ENCODE data around the gene GBF1. TPM values are rescaled to one million over a fixed set of nuclear protein-coding genes. Genes with fewer than 3 reads are reported as not detected.

GBF1 gene
- total and polyA plus RNA-seq, 2 of the 13 experiments (the other 11 are each of a cell fraction or from before 2014, with no cell fraction given) = 17.1 to 21.9 TPM

GRCh38 chr10:102420714-102421506 is 175.6 kb downstream of the GBF1 start, which contains the start of gene FBXL15 (continued):
- TF ChIP-seq SYNCRIP (IDR thresholded peaks at IDR 0.05; ENCODE audit: insufficient read depth, low read depth, low read length) = no peak
- TF ChIP-seq MTF1 (CRISPR knock-in tag; IDR thresholded peaks at IDR 0.05) = peak; percentile 53; the same call in 1 of the 2 replicates
- no peak for TF ChIP-seq SNRNP70 (IDR thresholded peaks at IDR 0.05; ENCODE audit: low read depth, low read length)
- 0 out of 2 replicates have a peak, but pooled peaks have one; percentile 57 for TF ChIP-seq TFE3 (CRISPR knock-in tag; IDR thresholded peaks at IDR 0.05)
- no peak for TF ChIP-seq HNRNPL (IDR thresholded peaks at IDR 0.05; ENCODE audit: low read depth, low read length)
- no peak for TF ChIP-seq ZNF24 (IDR thresholded peaks at IDR 0.05)
- TF ChIP-seq HDAC1 (CRISPR knock-in tag; IDR thresholded peaks at IDR 0.05) = peak; percentile 88
- peak in 1 of 2 experiments; percentile 80; a peak in 1 of 4 replicates for TF ChIP-seq KLF16 (CRISPR knock-in tag; IDR thresholded peaks at IDR 0.05)
- no peak for TF ChIP-seq NR2F6 (IDR thresholded peaks at IDR 0.05)
- no peak for TF ChIP-seq NR2F6 (CRISPR knock-in tag; IDR thresholded peaks at IDR 0.05)
- no peak for TF ChIP-seq PTBP1 (IDR thresholded peaks at IDR 0.05; ENCODE audit: low read depth, low read length, poor library complexity, severe bottlenecking)
- no peak; the same call in none of the 2 replicates for TF ChIP-seq ZBTB33 (CRISPR knock-in tag; IDR thresholded peaks at IDR 0.05)
- TF ChIP-seq RFXANK (CRISPR knock-in tag; IDR thresholded peaks at IDR 0.05) = peak; percentile 34; the same call in 1 of the 2 replicates
- TF ChIP-seq PAWR (CRISPR knock-in tag; IDR thresholded peaks at IDR 0.05; ENCODE audit: borderline replicate concordance) = no peak
- 0 out of 2 replicates have a peak, but pooled peaks have one; percentile 4 for TF ChIP-seq KLF15 (CRISPR knock-in tag; IDR thresholded peaks at IDR 0.05; ENCODE audit: borderline replicate concordance)
- 0 out of 2 replicates have a peak, but pooled peaks have one; percentile 20 for TF ChIP-seq HOMEZ (CRISPR knock-in tag; IDR thresholded peaks at IDR 0.05; ENCODE audit: low read depth)
- no peak for TF ChIP-seq FOXA1 (IDR thresholded peaks at IDR 0.05)
- TF ChIP-seq FOXA1 (CRISPR knock-in tag; IDR thresholded peaks at IDR 0.05) = no peak
- no peak for TF ChIP-seq TCF7 (IDR thresholded peaks at IDR 0.05; ENCODE audit: low read depth)
- peak; percentile 79 for TF ChIP-seq TAF1 (CRISPR knock-in tag; IDR thresholded peaks at IDR 0.05)
- TF ChIP-seq TBP (CRISPR knock-in tag; IDR thresholded peaks at IDR 0.05) = no peak
- TF ChIP-seq, protein P1, sequence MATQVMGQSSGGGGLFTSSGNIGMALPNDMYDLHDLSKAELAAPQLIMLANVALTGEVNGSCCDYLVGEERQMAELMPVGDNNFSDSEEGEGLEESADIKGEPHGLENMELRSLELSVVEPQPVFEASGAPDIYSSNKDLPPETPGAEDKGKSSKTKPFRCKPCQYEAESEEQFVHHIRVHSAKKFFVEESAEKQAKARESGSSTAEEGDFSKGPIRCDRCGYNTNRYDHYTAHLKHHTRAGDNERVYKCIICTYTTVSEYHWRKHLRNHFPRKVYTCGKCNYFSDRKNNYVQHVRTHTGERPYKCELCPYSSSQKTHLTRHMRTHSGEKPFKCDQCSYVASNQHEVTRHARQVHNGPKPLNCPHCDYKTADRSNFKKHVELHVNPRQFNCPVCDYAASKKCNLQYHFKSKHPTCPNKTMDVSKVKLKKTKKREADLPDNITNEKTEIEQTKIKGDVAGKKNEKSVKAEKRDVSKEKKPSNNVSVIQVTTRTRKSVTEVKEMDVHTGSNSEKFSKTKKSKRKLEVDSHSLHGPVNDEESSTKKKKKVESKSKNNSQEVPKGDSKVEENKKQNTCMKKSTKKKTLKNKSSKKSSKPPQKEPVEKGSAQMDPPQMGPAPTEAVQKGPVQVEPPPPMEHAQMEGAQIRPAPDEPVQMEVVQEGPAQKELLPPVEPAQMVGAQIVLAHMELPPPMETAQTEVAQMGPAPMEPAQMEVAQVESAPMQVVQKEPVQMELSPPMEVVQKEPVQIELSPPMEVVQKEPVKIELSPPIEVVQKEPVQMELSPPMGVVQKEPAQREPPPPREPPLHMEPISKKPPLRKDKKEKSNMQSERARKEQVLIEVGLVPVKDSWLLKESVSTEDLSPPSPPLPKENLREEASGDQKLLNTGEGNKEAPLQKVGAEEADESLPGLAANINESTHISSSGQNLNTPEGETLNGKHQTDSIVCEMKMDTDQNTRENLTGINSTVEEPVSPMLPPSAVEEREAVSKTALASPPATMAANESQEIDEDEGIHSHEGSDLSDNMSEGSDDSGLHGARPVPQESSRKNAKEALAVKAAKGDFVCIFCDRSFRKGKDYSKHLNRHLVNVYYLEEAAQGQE (IDR thresholded peaks at IDR 0.05; ENCODE audit: borderline replicate concordance in 1 of 2, low read depth in 1 of 2, low read length in 2 of 2) = peak in 1 of 2 experiments; percentile 51; a peak in 2 of 4 replicates
